Umbilical cord (tissue), 2 donors: ENCODE results near the gene KCNJ11. TPM values are rescaled to one million over a fixed set of nuclear protein-coding genes. Genes with fewer than 3 reads are reported as not detected.

Experiments
- DNase-seq: peaks from one replicate; pipeline ENCODE4 v3.0.0-alpha.2; 2015; ENCODE audit warnings: low spot score
- total RNA-seq: library from RNA; depleted of rRNA; stranded (reverse); fragments of >200 nt; gene quantifications from one replicate; pipeline ENCODE4 v1.2.3, GENCODE V29; 2014; ENCODE audit warnings: low replicate concordance; ENCODE audit not compliant: insufficient read depth

The KCNJ11 gene
- total RNA-seq, 1 donor from 2014 or later, result 0.48 TPM

DNA sequence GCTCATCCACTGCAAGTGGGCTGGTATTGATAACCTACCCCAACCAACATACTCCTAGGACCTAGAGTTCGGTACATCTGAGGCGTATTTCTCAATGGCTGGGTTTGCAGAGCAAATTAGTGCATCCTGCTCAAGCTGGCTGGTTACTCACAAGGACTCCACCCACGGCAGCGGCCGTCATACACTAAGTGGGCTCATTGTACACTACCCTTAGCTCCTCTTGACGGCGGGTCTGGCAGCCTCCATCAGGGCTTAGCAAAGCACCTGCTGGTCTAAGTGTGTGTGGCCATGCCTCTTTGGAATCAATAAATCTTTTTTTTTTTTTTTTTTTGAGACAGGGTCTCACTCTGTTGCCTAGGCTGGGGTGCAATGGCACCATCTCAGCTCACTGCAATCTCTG is 20.2 kb upstream of the KCNJ11 start:
- no peak for DNase-seq

GRCh38 chr11:17408026-17408425 is 19.6 kb upstream of the KCNJ11 start:
- no peak for DNase-seq

DNA sequence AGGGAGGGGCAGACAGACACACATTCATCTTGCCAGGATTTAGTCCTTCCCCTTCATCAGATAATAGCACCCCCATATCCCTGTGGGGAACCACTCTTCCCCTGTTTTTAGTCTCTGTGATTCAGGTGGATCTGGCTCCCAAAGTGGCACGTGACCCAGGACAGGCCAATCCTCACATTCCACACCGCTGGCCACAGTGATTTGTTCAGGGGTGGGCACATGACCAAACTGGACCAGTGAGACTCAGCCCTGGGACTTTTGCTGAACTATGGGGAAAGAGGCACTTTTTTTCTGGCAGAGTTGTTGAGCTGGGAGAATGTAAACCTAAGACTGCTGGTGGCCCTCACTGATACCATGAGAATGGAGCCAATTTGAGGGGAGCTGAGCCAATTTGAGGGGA is 19.1 kb upstream of the KCNJ11 start:
- no peak for DNase-seq

DNA sequence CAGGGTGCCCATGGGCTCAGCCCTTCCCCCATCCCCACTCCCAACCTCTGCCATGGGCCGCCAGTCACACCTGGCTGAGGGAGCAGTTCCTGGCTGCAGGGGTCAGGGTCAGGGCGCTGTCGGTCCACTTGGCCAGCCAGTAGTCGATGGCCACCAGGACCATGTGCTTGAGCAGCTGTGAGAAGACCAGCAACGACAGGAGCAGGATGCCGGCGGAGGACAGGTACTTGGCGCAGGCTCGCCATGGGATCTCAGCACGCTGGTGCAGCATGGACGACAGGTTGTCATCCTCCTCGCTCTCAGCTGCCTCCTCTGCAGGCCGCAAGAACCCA is 18.3 kb upstream of the KCNJ11 start:
- no peak for DNase-seq

GRCh38 chr11:17406082-17406817 is 17.8 kb upstream of the KCNJ11 start:
- no peak for DNase-seq

DNA sequence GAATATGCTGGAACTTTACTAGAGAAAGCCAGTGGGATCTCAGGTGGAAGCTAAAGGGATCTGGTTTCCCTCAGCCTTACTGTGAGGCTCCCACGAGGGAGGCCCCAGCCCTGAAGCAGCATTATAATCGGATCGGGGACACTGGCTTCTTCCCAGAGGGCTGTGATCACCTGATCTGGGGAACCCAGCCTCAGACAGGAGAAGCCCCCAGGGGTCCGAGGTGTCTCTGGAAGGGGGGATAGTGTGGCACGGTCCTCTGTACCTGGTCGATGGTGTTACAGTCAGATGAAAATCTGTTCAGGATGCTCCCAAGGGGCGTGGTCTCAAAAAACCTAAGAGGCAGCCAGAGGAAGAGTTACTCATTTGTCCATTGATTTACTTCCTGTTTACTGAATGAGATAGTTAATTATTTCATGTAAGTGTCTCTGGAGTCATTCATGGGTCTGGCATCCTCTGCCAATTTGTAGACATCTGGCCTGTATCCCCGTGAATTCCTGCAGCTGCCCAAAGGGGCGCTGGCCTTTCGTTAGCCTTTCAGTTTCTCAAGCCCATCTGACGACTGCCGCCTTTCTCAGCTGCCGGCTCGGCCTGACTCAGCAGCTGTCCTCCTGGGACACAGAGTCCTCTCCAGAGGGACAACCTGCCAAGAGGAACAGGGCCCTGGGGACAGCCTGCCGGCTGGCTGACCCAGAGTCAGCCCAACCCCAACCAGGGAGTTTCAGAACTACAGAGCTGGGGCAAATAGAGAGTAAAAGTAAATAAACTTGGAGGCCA is 17.0 kb upstream of the KCNJ11 start:
- DNase-seq, result no peak

DNA sequence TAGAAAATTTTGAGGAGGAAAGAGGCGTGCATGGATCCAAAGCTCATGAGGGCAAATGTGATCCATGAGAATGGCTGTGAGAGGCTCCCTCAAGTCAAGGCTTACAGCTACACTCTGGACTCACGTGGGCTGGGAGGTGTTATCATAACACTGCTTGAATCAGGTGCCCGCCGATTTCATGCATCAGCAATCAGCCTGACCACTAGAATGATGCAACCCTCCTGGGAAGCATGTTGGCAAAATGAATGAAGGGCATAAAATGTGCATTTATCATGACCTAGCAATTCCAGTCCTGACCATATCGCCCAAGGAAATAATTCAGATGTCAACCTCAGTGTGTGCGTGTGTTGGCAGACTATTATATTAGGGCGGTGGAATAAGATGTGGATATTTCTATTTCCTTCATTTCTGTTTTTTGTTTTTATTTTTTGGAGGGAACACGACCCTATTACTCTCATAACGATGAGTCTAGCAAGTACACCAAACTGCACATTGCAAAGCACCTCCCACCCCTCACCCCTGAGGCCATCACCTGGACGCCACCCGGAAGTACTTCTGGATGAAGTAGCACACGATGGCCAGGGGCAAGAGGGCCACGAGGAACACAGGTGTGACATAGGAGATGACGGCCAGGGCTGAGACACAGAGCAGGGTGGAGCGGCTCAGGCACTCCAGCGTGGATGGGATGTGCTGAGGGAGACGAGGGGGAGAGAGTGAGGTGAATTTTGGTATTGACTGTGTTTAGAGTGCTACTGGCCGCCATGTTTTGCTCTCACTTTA is 15.7 kb upstream of the KCNJ11 start:
- no peak for DNase-seq

DNA sequence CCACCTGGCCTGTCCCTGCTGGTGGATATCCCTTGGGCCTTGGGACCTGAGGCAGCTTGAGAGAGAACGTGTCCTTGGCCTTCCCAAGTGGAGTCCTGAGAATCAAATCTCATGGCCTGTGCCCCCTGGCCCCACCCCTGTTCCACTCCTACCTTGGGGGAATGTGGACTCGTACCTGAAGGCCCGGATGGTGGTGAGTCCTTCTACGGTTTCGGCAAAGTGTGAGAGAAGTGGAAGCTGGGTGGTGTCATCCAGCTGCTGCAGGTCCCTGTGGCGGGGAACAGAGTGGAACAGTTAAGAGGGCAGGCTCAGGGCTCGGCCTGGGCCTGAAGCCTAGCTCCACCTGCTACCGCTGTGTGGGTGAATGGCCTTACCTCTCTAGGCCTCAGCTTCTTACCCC is 14.0 kb upstream of the KCNJ11 start:
- DNase-seq, result no peak

- no peak for DNase-seq
These were observed 13.4 kb upstream of the KCNJ11 start for GRCh38 chr11:17401841-17402240.

DNA sequence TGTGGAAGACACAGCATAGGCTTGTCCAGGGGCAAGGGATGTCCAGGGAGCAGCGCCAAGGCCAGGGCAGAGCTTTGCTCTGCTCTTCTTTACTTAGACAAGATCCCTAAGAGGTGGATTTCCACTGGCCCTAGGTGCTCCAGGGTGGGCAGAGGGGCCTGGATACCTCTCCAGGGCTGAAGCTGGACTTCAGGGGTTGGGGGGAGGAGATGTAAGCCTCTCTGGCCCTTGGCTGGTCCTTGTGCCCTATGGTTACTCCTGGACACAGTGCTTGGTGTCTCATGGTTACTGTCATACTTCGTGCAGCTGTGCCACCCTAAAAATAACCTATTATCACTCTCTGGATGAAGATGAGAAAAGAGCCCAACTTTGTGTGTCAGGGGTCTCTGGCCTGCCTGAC is 12.9 kb upstream of the KCNJ11 start:
- no peak for DNase-seq

GRCh38 chr11:17400048-17400775 is 11.8 kb upstream of the KCNJ11 start:
- DNase-seq, result no peak

DNA sequence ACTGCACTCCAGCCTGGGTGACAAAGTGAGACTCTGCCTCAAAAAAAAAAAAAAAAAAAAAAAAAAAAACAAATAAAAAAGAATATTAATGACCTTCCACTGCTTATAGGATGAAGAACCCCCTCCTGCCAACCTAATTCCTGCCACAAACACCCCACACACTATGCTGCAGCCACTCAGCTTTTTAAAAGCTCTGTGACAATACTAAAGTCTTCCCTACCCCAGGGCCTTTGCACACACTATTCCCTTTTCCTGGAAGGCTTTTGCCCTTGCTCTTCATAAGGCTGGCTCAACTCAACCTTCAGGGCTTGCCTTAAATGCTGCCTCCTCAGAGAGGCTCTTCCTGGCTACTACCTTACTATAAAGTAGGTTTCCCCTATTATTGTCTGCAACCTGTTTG is 10.8 kb upstream of the KCNJ11 start:
- DNase-seq, result no peak

GRCh38 chr11:17397311-17398002 is 9.0 kb upstream of the KCNJ11 start:
- no peak for DNase-seq

DNA sequence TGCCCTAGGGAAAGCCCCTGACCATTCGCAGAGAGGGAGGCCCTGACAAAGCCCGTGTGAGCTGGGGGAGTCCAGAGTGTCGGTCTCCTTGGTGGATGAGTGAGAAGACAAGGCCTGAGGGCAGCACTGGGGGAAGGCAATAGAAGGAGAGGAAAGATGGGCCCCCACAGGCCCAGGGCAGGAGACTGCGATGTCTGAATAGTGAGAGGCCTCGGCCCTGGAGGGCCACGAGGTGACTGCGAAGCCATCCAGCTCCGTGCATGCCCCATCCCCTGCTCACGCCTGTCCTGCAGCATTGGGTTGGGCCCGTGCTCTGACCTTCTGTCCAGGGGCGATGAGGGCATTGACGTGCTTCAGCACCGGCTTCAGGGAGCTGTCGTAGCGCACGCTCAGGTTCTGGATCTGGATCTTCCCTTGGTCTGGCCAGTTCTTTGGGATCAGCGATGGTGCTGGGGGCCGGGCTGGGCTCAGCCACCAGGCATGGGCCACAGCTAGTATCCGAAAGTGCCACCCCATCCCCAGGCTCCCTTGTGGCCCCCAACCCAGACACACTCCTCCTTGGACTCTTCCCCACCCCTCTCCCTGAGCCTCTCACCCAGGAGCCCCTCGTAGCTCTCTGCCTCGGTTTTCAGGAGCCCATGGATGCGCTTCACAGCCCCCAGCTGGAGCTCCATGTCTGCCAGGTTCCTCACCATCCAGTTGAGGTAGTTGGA is 8.3 kb upstream of the KCNJ11 start:
- no peak for DNase-seq

DNA sequence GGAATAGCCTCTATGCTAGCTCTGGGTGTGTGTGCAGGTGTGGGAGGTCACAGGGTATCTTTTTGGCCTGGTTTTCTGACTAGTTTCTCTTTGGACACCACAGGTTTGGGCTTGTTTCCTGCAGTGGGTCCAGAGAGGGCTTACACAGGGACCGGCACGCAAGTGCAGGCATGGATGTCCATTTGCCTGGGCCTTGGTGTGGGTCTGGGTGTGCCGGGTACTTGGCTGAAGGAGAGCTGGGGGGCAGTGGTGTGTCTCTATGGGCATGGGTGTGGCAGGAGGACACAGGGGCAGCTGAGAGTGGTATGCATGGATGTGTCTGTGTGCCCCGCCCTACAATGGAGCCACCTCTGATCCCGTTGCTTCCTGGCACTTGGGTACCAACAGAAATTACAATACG is 7.5 kb upstream of the KCNJ11 start:
- DNase-seq, result no peak

DNA sequence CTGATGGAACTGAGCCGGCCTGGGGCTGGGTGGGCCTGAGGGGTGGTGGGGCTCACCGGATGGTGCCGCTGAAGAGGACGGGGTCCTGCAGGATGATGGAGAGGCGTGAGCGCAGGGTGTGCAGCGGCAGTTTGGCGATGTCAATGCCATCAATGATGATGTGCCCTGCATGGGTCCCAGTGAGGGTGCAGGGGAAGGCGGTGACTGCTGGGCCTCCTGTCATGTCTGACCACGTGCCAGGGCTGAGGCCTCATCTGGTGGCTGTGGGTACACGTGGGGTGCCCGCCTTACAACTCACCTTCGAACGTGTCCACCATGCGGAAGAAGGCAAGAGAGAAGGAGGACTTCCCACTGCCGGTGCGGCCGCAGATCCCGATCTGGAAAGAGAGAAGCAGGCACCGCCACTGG is 7.1 kb upstream of the KCNJ11 start:
- no peak for DNase-seq

DNA sequence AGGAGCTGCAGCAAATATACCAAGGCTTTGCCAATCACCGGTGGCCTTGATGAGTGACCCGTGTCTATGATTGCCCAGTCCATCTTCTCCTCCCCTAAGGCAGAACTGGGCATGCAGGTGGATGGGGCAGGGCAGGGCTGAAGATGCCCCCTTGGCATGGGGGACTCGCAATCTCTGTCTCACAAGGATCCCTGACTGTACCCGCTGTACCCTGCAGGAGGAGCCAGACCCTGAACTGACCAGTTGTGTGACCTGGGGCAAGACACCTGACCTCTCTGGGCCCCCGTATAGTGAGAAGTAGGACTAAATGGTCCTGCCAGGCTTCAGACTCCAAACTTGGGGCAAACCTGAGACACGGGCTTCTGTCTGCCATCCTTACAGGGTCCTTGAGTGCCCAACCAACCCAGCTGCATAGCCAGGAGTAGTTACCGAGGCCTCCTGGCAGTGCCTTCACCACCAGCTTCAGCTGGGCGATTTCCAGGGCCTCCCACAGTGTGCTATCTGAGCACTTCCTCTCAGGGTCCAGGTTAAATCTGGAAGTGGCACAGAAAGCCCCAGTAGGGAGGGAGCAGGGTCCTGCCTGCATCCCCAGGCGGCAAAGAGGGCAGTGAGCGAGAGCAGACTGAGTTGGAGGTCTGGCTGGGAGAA is 6.4 kb upstream of the KCNJ11 start:
- no peak for DNase-seq

GRCh38 chr11:17393472-17393871 is 5.0 kb upstream of the KCNJ11 start:
- DNase-seq, result no peak

GRCh38 chr11:17392872-17393271 is 4.4 kb upstream of the KCNJ11 start:
- no peak for DNase-seq
